MCF 10A (cell line): ENCODE measurements around the gene DCHS1. TPM values are rescaled to one million over a fixed set of nuclear protein-coding genes. Genes with fewer than 3 reads are reported as not detected.

ENCODE experiments used
- BruUV-seq: library from RNA; stranded (reverse); fragments of 400-500 nt; replicated peaks from 2 replicates; lab custom pipeline; 2021; lab: Mats Ljungman, UMichigan
- CTCF ChIA-PET: fragments of 300-600 bp; sonication (Branson Sonifier 250); formaldehyde crosslinking; extraction: SDS; loops from one replicate; lab custom pipeline; 2021; ENCODE audit warnings: antibody characterized with exemption, inconsistent platforms; lab: Yijun Ruan, JAX
- POLR2A ChIA-PET: fragments of 300-600, 350-650 bp; sonication (Branson Sonifier 250); formaldehyde crosslinking; extraction: SDS; loops from one replicate; lab custom pipeline; 2020; ENCODE audit warnings: antibody characterized with exemption, inconsistent platforms; lab: Yijun Ruan, JAX
- DNase-seq: peaks from one replicate; pipeline ENCODE4 v3.0.0-alpha.2; 2018; ENCODE audit not compliant: unreplicated experiment
- H3K27ac Mint-ChIP-seq: one replicate; pipeline ENCODE4 v1.8.0; 2022; ENCODE audit warnings: mild to moderate bottlenecking, low read depth, mixed read lengths; ENCODE audit not compliant: unreplicated experiment
- H3K27me3 Mint-ChIP-seq: one replicate; pipeline ENCODE4 v1.8.0; 2022; ENCODE audit warnings: mixed read lengths; ENCODE audit not compliant: insufficient read depth, unreplicated experiment
- H3K36me3 Mint-ChIP-seq: one replicate; pipeline ENCODE4 v1.8.0; 2022; ENCODE audit warnings: mild to moderate bottlenecking, moderate library complexity, mixed read lengths; ENCODE audit not compliant: insufficient read depth, unreplicated experiment
- H3K4me1 Mint-ChIP-seq: one replicate; pipeline ENCODE4 v1.8.0; 2022; ENCODE audit warnings: mixed read lengths; ENCODE audit not compliant: insufficient read depth, unreplicated experiment
- H3K4me3 Mint-ChIP-seq: one replicate; pipeline ENCODE4 v1.8.0; 2022; ENCODE audit warnings: mild to moderate bottlenecking, moderate library complexity, mixed read lengths; ENCODE audit not compliant: unreplicated experiment
- H3K9me3 Mint-ChIP-seq: one replicate; pipeline ENCODE4 v1.8.0; 2022; ENCODE audit warnings: mixed read lengths; ENCODE audit not compliant: unreplicated experiment
- CTCF ChIP-seq: fragments of 200-600 bp; IDR thresholded peaks from one replicate; pipeline ENCODE4 v1.8.0; 2022; ENCODE audit warnings: antibody characterized with exemption, mild to moderate bottlenecking; ENCODE audit not compliant: unreplicated experiment
- intact Hi-C: fragments of 100-400 bp; cut with micrococcal nuclease; formaldehyde crosslinking; loops from 2 replicates; pipeline ENCODE4 v1.14.1; 2022
- total RNA-seq: library from RNA; stranded (reverse); gene quantifications from 2 replicates; pipeline ENCODE4 v1.2.3, GENCODE V29; 2022

Gene DCHS1
- total RNA-seq, 1 experiment from 2014 or later = 0.19 TPM

- CTCF ChIA-PET = interaction anchor here (0.7 to 1.2 kb wide), 3 partner anchors 10 to 294 kb away, joined by 3 to 4 read pairs (median 3); partner anchors contain the start of gene MRPL17
- intact Hi-C loops = no loop called here
- no peak overlapping the region for H3K27ac Mint-ChIP-seq
- POLR2A ChIA-PET = no interaction called here
- H3K4me1 Mint-ChIP-seq = no peaks in the 10 kb centered on the region
- no peaks in the 10 kb centered on the region for H3K9me3 Mint-ChIP-seq
- peaks cover 19% of the 10 kb centered on the region for H3K27me3 Mint-ChIP-seq
- no peak overlapping the region for H3K4me3 Mint-ChIP-seq
- TF ChIP-seq CTCF = no peak
- no TSS peak for BruUV-seq
- H3K36me3 Mint-ChIP-seq = no peaks in the 10 kb centered on the region
- no peak for DNase-seq
Measured at GRCh38 chr11:6657346-6657745, 1.7 kb upstream of the DCHS1 start.

- Mint-ChIP-seq H3K36me3 (no peaks in the 10 kb centered on the region), H3K27me3 (peaks cover 19% of the 10 kb centered on the region), H3K27ac (no peak overlapping the region), H3K4me3 (no peak overlapping the region), H3K9me3 (no peaks in the 10 kb centered on the region), H3K4me1 (no peaks in the 10 kb centered on the region)
- ChIA-PET CTCF (interaction anchor here (1.1 to 1.2 kb wide), 2 partner anchors 26 to 294 kb away, joined by 3 to 4 read pairs; partner anchors contain the start of gene MRPL17), POLR2A (no interaction called here)
- no TSS peak for BruUV-seq
- intact Hi-C loops = no loop called here
- TF ChIP-seq CTCF = no peak
- DNase-seq = no peak
Measured at GRCh38 chr11:6656936-6657335, 1.3 kb upstream of the DCHS1 start.

GRCh38 chr11:6656584-6656915 lies 941 bp upstream of the DCHS1 start:
- no peak for DNase-seq
- no peaks in the 10 kb centered on the region for H3K4me1 Mint-ChIP-seq
- intact Hi-C loops = no loop called here
- H3K36me3 Mint-ChIP-seq = no peaks in the 10 kb centered on the region
- no peak overlapping the region for H3K27ac Mint-ChIP-seq
- CTCF ChIA-PET = interaction anchor here (1.1 kb wide), 1 partner anchor 293 kb away, joined by 3 read pairs; no protein-coding TSS in a partner anchor
- H3K9me3 Mint-ChIP-seq = no peaks in the 10 kb centered on the region
- no TSS peak for BruUV-seq
- H3K27me3 Mint-ChIP-seq = peaks cover 19% of the 10 kb centered on the region
- TF ChIP-seq CTCF = no peak
- POLR2A ChIA-PET = no interaction called here
- no peak overlapping the region for H3K4me3 Mint-ChIP-seq

- POLR2A ChIA-PET = no interaction called here
- intact Hi-C loops = no loop called here
- BruUV-seq = no TSS peak
- Mint-ChIP-seq H3K4me1 (no peaks in the 10 kb centered on the region), H3K4me3 (no peak overlapping the region), H3K9me3 (no peaks in the 10 kb centered on the region), H3K27me3 (peaks cover 19% of the 10 kb centered on the region), H3K27ac (no peak overlapping the region), H3K36me3 (no peaks in the 10 kb centered on the region)
- no peak for TF ChIP-seq CTCF
- CTCF ChIA-PET = no interaction called here
- DNase-seq = no peak
Measured at GRCh38 chr11:6655020-6655789, 404 bp downstream of the DCHS1 start.
